GM12864 (cell line): ENCODE results near the gene SPIRE1.

Source experiments
- DNase-seq: peaks from one replicate; pipeline ENCODE4 v3.0.0-alpha.2; 2011; ENCODE audit warnings: low read depth
- H3K4me3 ChIP-seq: 2 replicates; pipeline ENCODE4 v1.5.1; 2011; ENCODE audit warnings: mild to moderate bottlenecking, low read depth, low read length, control low read depth
- TF ChIP-seq, protein P1 (sequence below): IDR thresholded peaks from 2 replicates; pipeline ENCODE4 v1.5.1; 2011; ENCODE audit warnings: low read depth, mild to moderate bottlenecking, moderate library complexity, low read length, control low read depth, inconsistent platforms; ENCODE audit errors: missing control alignments

The SPIRE1 gene

GRCh38 chr18:12517142-12517825, 140.6 kb downstream of the SPIRE1 start:
- TF ChIP-seq, protein P1, sequence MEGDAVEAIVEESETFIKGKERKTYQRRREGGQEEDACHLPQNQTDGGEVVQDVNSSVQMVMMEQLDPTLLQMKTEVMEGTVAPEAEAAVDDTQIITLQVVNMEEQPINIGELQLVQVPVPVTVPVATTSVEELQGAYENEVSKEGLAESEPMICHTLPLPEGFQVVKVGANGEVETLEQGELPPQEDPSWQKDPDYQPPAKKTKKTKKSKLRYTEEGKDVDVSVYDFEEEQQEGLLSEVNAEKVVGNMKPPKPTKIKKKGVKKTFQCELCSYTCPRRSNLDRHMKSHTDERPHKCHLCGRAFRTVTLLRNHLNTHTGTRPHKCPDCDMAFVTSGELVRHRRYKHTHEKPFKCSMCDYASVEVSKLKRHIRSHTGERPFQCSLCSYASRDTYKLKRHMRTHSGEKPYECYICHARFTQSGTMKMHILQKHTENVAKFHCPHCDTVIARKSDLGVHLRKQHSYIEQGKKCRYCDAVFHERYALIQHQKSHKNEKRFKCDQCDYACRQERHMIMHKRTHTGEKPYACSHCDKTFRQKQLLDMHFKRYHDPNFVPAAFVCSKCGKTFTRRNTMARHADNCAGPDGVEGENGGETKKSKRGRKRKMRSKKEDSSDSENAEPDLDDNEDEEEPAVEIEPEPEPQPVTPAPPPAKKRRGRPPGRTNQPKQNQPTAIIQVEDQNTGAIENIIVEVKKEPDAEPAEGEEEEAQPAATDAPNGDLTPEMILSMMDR, result no peak
- no peak for DNase-seq

DNA sequence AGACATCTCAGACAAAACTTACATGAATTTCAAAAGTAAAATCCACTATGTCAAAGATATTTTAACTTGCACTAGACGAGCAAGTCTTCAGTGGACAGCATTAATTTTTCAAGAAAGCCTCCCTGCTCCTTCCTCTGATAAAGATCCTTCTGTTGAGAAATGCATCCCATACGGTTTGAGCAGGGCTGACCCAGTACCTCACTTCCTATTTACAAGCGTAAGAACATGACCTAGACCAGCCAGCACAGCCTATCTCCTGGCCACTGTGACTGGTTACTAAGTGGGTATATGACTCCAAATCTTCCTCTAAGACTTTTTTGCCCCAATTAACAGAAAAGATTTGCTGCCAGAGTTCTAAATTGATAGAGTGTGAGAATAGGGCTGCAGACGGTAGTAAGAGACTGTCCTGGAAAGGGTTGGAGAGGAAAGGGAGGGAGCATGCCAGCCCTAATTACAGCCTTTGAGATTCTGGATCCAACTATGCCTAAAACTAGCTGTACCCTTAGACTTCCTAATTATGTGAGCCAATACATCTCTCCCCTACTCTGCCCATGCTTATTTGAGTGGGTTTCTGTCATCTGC, 141.8 kb downstream of the SPIRE1 start:
- DNase-seq, result no peak
- TF ChIP-seq, protein P1, result no peak
- no peak overlapping the region for H3K4me3 ChIP-seq

More at GRCh38 chr18:12517142-12517825, 140.6 kb downstream of the SPIRE1 start:
- H3K4me3 ChIP-seq, result no peak overlapping the region

GRCh38 chr18:12515550-12515949, 142.4 kb downstream of the SPIRE1 start:
- no peak for DNase-seq
- TF ChIP-seq, protein P1, result no peak
- H3K4me3 ChIP-seq, result no peak overlapping the region

- no peak for DNase-seq
- TF ChIP-seq, protein P1, result no peak
- H3K4me3 ChIP-seq, result no peak overlapping the region
These were observed 150.9 kb downstream of the SPIRE1 start for GRCh38 chr18:12507007-12507406.

- no peak for DNase-seq
- TF ChIP-seq, protein P1, result no peak
- H3K4me3 ChIP-seq, result no peak overlapping the region
These were observed 156.9 kb downstream of the SPIRE1 start for GRCh38 chr18:12500986-12501385.

DNA sequence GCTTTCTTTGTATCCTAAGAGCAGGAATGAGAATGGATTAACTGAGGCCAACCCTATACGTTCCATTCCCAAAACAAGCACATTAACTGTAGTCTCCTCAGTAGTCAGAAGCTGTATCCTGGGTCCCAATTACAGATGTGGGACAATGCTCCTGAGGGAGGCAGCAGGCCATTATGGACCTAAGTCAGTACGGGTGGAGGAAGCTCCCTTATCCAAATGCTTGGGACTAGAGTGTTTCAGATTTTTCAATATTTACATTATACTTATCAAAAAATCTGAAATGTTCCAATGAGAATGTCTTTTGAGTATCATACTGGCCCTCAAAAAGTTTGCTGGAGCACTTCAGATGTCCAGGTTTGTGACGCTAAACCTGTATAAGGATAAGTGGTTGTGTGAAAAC, 160.1 kb downstream of the SPIRE1 start:
- no peak overlapping the region for H3K4me3 ChIP-seq

More for the DNA sequence above, 160.1 kb downstream of the SPIRE1 start:
- DNase-seq, result no peak
- TF ChIP-seq, protein P1, result no peak
